NB4 (cell line): ENCODE data around the gene CRTAC1.

ENCODE experiments used
- CTCF ChIP-seq: IDR thresholded peaks from one replicate; pipeline ENCODE4 v1.5.1; 2012; ENCODE audit warnings: low read depth, low read length
- MAX ChIP-seq: IDR thresholded peaks from 2 replicates; pipeline ENCODE4 v1.6.1; 2011; ENCODE audit warnings: low read depth, low read length
- POLR2A ChIP-seq: IDR thresholded peaks from 2 replicates; pipeline ENCODE4 v1.6.1; 2011; ENCODE audit warnings: mild to moderate bottlenecking; ENCODE audit not compliant: insufficient read length; ENCODE audit errors: extremely low read depth

GRCh38 chr10:97825020-97825760, 205.2 kb downstream of the CRTAC1 start:
- no peak for TF ChIP-seq CTCF
- no peak for TF ChIP-seq MAX
- TF ChIP-seq POLR2A: no peak
